PC-9 (cell line): ENCODE results near the gene ZNF35.

Source experiments
- CTCF ChIP-seq: fragments of 200-600 bp; sonication (generic); conservative IDR thresholded peaks from 2 replicates; pipeline ENCODE4 v1.6.1; 2017; ENCODE audit warnings: mixed run types, antibody characterized with exemption, mild to moderate bottlenecking, moderate library complexity
- EZH2 ChIP-seq: fragments of 200-600 bp; sonication (generic); IDR thresholded peaks from 2 replicates; pipeline ENCODE4 v1.8.0; 2017; ENCODE audit warnings: antibody characterized with exemption, low read depth

GRCh38 chr3:44612678-44613077 is 35.9 kb upstream of the ZNF35 start:
- TF ChIP-seq CTCF (no peak), EZH2 (no peak)
